H9 (cell line): ENCODE data around the gene ILK. TPM values are rescaled to one million over a fixed set of nuclear protein-coding genes. Genes with fewer than 3 reads are reported as not detected.
A peak's percentile ranks its signal among the peaks of the same experiment; 100 is the strongest.

Experiments
- DNase-seq: peaks from one replicate; pipeline ENCODE4 v3.0.0-alpha.2; 2017
- H2AFZ ChIP-seq: one replicate; pipeline ENCODE4 v1.6.1; 2013; ENCODE audit warnings: mild to moderate bottlenecking, low read length, control low read depth, moderate library complexity
- H2AK5ac ChIP-seq: 2 replicates; pipeline ENCODE4 v1.6.1; 2013; ENCODE audit warnings: low read length, control low read depth, mixed read lengths; ENCODE audit not compliant: insufficient read length
- H2BK120ac ChIP-seq: one replicate; pipeline ENCODE4 v1.6.1; 2013; ENCODE audit warnings: low read depth, mild to moderate bottlenecking, low read length, control low read depth, inconsistent platforms; ENCODE audit not compliant: poor library complexity, severe bottlenecking
- H2BK12ac ChIP-seq: 2 replicates; pipeline ENCODE4 v1.6.1; 2013; ENCODE audit warnings: low read length, control low read depth, mixed read lengths, low read depth; ENCODE audit not compliant: insufficient read length
- H2BK15ac ChIP-seq: 2 replicates; pipeline ENCODE4 v1.6.1; 2013; ENCODE audit warnings: low read depth, low read length, control low read depth
- H2BK20ac ChIP-seq: one replicate; pipeline ENCODE4 v1.6.1; 2013; ENCODE audit warnings: low read depth, mild to moderate bottlenecking, low read length, control low read depth, inconsistent platforms; ENCODE audit not compliant: poor library complexity, severe bottlenecking
- H2BK5ac ChIP-seq: 2 replicates; pipeline ENCODE4 v1.6.1; 2013; ENCODE audit warnings: low read length, control low read depth, mixed read lengths; ENCODE audit not compliant: insufficient read length
- H3K14ac ChIP-seq: 2 replicates; pipeline ENCODE4 v1.6.1; 2013; ENCODE audit warnings: low read length, control low read depth; ENCODE audit not compliant: insufficient read depth
- H3K18ac ChIP-seq: 2 replicates; pipeline ENCODE4 v1.6.1; 2013; ENCODE audit warnings: low read depth, mild to moderate bottlenecking, mixed read lengths, low read length, control low read depth; ENCODE audit not compliant: insufficient read length
- H3K23ac ChIP-seq: 2 replicates; pipeline ENCODE4 v1.6.1; 2013; ENCODE audit warnings: low read length, control low read depth, mixed read lengths, low read depth; ENCODE audit not compliant: insufficient read length
- H3K23me2 ChIP-seq: 2 replicates; pipeline ENCODE4 v1.6.1; 2013; ENCODE audit warnings: low read depth, mild to moderate bottlenecking, mixed read lengths, low read length, control low read depth; ENCODE audit not compliant: insufficient read length, poor library complexity, severe bottlenecking
- H3K27ac ChIP-seq: 2 replicates; pipeline ENCODE4 v1.5.1; 2013; ENCODE audit warnings: low read length, control low read depth, mixed read lengths, low read depth; ENCODE audit not compliant: insufficient read length
- H3K27me3 ChIP-seq: 2 replicates; pipeline ENCODE4 v1.6.1; 2013; ENCODE audit warnings: low read length, control low read depth, inconsistent platforms; ENCODE audit not compliant: insufficient read depth
- H3K4ac ChIP-seq: 2 replicates; pipeline ENCODE4 v1.6.1; 2013; ENCODE audit warnings: low read depth, mild to moderate bottlenecking, control low read depth, inconsistent platforms, low read length, moderate library complexity
- H3K4me1 ChIP-seq: 2 replicates; pipeline ENCODE4 v1.6.1; 2013; ENCODE audit warnings: low read length, control low read depth, inconsistent platforms; ENCODE audit not compliant: insufficient read depth
- H3K4me2 ChIP-seq: 2 replicates; pipeline ENCODE4 v1.6.1; 2013; ENCODE audit warnings: low read length, control low read depth, mixed read lengths; ENCODE audit not compliant: insufficient read length, insufficient read depth
- H3K56ac ChIP-seq: 2 replicates; pipeline ENCODE4 v1.6.1; 2013; ENCODE audit warnings: low read depth, mild to moderate bottlenecking, mixed read lengths, low read length, control low read depth; ENCODE audit not compliant: insufficient read length
- H3K79me1 ChIP-seq: 2 replicates; pipeline ENCODE4 v1.6.1; 2013; ENCODE audit warnings: low read depth, mild to moderate bottlenecking, moderate library complexity, low read length, control low read depth, inconsistent platforms; ENCODE audit not compliant: insufficient read depth, poor library complexity, severe bottlenecking
- H3K79me2 ChIP-seq: 2 replicates; pipeline ENCODE4 v1.6.1; 2013; ENCODE audit warnings: low read length, control low read depth, inconsistent platforms; ENCODE audit not compliant: insufficient read depth
- H3K9ac ChIP-seq: 2 replicates; pipeline ENCODE4 v1.6.1; 2013; ENCODE audit warnings: low read length, control low read depth, mixed read lengths; ENCODE audit not compliant: insufficient read length; ENCODE audit errors: extremely low read depth
- H3K9me3 ChIP-seq: one replicate; pipeline ENCODE4 v1.6.1; 2013; ENCODE audit warnings: low read depth, low read length, inconsistent platforms; ENCODE audit not compliant: control insufficient read depth
- H3T11ph ChIP-seq: one replicate; pipeline ENCODE4 v1.6.1; 2013; ENCODE audit warnings: mild to moderate bottlenecking, low read length, control low read depth, inconsistent platforms
- H4K20me1 ChIP-seq: one replicate; pipeline ENCODE4 v1.6.1; 2013; ENCODE audit not compliant: control insufficient read depth, insufficient read length, insufficient read depth
- H4K5ac ChIP-seq: 2 replicates; pipeline ENCODE4 v1.6.1; 2013; ENCODE audit warnings: low read depth, mild to moderate bottlenecking, mixed read lengths, low read length, control low read depth; ENCODE audit not compliant: insufficient read length
- H4K8ac ChIP-seq: replicated peaks from 2 replicates; pipeline ENCODE4 v1.6.1; 2013; ENCODE audit warnings: low read length, control low read depth, mixed read lengths, low read depth; ENCODE audit not compliant: insufficient read length
- H4K91ac ChIP-seq: 2 replicates; pipeline ENCODE4 v1.6.1; 2013; ENCODE audit warnings: low read depth, mild to moderate bottlenecking, moderate library complexity, mixed read lengths, low read length, control low read depth; ENCODE audit not compliant: insufficient read length
- H3K27ac Mint-ChIP-seq, 3 experiments: 2 replicates in 2 of 3; 3 replicates in 1 of 3; pipeline ENCODE4 v1.8.0; 2020 to 2021; ENCODE audit warnings: mixed read lengths in 3 of 3, mild to moderate bottlenecking in 1 of 3, moderate library complexity in 1 of 3
- H3K27me3 Mint-ChIP-seq: 2 replicates; pipeline ENCODE4 v1.8.0; 2021; ENCODE audit warnings: low read depth, mild to moderate bottlenecking, moderate library complexity, mixed read lengths
- H3K36me3 Mint-ChIP-seq, 3 experiments: 2 replicates in 2 of 3; 3 replicates in 1 of 3; pipeline ENCODE4 v1.8.0; 2020 to 2021; ENCODE audit warnings: low read depth in 3 of 3, mixed read lengths in 3 of 3; ENCODE audit not compliant: insufficient read depth in 1 of 3
- H3K4me1 Mint-ChIP-seq, 2 experiments: 2 replicates each; pipeline ENCODE4 v1.8.0; 2020; ENCODE audit warnings: mixed read lengths in 2 of 2
- H3K4me3 Mint-ChIP-seq, 2 experiments: 2 replicates in 1 of 2; 3 replicates in 1 of 2; pipeline ENCODE4 v1.8.0; 2020 to 2021; ENCODE audit warnings: mild to moderate bottlenecking in 2 of 2, mixed read lengths in 2 of 2, moderate library complexity in 1 of 2
- H3K9me3 Mint-ChIP-seq, 2 experiments: 2 replicates in 1 of 2; 3 replicates in 1 of 2; pipeline ENCODE4 v1.8.0; 2020; ENCODE audit warnings: mild to moderate bottlenecking in 2 of 2, mixed read lengths in 2 of 2, moderate library complexity in 1 of 2
- CTCF ChIP-seq: fragments of 200-600 bp; sonication (generic); conservative IDR thresholded peaks from 3 replicates; pipeline ENCODE4 v1.8.0; 2021; ENCODE audit warnings: antibody characterized with exemption, mild to moderate bottlenecking
- WGBS: extraction: QIAGEN DNeasy Blood & Tissue Kit; methylation state at CpG from one replicate; pipeline ENCODE4 v1.1.7; 2013; ENCODE audit warnings: missing lambda C conversion rate, low lambda C conversion rate, mixed read lengths; ENCODE audit not compliant: insufficient read length; ENCODE audit errors: extremely low coverage; 5-methylcytosine and 5-hydroxymethylcytosine counted together
- total RNA-seq: library from RNA; stranded (reverse); gene quantifications from 2 replicates; pipeline ENCODE4 v1.2.1, GENCODE V29; 2021

The ILK gene
- total RNA-seq, 1 experiment from 2014 or later: 100 TPM

DNA sequence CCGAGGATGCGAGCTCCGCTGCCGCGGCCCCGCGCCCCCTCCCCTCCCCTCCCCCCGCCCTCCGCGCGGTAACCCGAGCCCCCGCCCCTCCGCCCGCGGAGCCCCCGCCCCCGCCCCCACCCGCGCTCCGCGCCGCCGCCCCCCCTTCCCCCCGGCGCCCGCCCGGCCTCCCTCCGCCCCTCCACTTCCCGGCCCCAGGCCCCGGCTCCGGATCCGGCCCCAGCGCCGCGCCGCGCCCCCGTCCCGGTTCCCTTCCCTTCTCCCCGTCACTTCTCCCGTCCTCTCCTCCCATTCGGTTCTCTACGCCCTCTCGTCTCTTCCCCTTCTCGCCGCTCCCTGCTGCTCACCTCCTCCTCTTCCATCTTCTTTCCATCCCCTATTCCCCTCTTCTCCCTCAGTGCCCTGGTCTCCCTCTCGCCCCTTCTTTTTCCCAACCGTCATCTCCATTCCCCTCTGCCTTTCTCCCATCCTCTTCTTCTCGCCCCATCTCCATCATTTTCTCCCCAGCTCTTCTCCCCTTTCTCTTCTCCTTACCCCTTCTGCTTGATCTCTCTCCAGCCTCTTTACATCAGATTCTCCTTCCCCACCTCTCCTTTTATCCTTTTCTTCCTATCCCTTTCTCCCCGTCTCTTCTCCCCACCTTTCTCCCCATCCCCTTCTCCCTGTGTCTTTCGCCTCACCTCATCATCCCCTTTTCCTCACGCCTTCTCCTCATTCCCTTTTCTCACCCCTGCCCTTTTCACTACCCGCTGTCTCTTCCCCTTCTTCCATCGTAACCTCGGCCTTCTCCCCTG is 52.4 kb downstream of the ILK start, which contains the start of gene DCHS1:
DCHS1 (minus strand) TSS at position 20 of the 794 bp plus-strand sequence. CDS start 14,196 bp downstream, outside the sequence.
- Histone ChIP-seq H3K9ac (peak within 1 kb of the TSS; percentile 74), H4K5ac (no peak within 1 kb of the TSS), H3K56ac (no peak within 1 kb of the TSS), H2BK12ac (no peak within 1 kb of the TSS), H2BK20ac (no peak within 1 kb of the TSS), H4K20me1 (no peaks in the 10 kb centered on the region), H3K4me2 (peak within 1 kb of the TSS; percentile 90), H2AK5ac (no peak within 1 kb of the TSS), H3K4me1 (peaks cover 1% of the 10 kb centered on the region; the same call in 1 of the 2 replicates), H3K27me3 (peaks cover 23% of the 10 kb centered on the region; the same call in 1 of the 2 replicates), H3K27ac (no peak within 1 kb of the TSS), H3K79me2 (no peaks in the 10 kb centered on the region), H2AFZ (peak within 1 kb of the TSS; percentile 4), H3K79me1 (no peaks in the 10 kb centered on the region), H2BK15ac (no peak within 1 kb of the TSS), H2BK120ac (no peak within 1 kb of the TSS), H3K23me2 (peaks cover 7% of the 10 kb centered on the region), H3K23ac (no peak within 1 kb of the TSS), H3K4ac (no peak within 1 kb of the TSS), H4K8ac (no peak within 1 kb of the TSS), H3K14ac (0 out of 2 replicates have a peak within 1 kb of the TSS, but pooled peaks have one; percentile 9), H2BK5ac (no peak within 1 kb of the TSS), H3K9me3 (no peaks in the 10 kb centered on the region), H3K18ac (no peak within 1 kb of the TSS), H4K91ac (no peak within 1 kb of the TSS), H3T11ph (no peak within 1 kb of the TSS)
- WGBS: 100% methylated on average over 2 of the region's 56 CpGs
- H3K9me3 Mint-ChIP-seq: no peaks in the 10 kb centered on the region
- TF ChIP-seq CTCF: no peak
- H3K27ac Mint-ChIP-seq: no peak within 1 kb of the TSS
- no peak for DNase-seq
- H3K36me3 Mint-ChIP-seq: no peaks in the 10 kb centered on the region
- peak within 1 kb of the TSS; percentile 72 to 90 for H3K4me3 Mint-ChIP-seq
- peaks cover 21% of the 10 kb centered on the region for H3K27me3 Mint-ChIP-seq
- peaks cover 10 to 11% of the 10 kb centered on the region in 2 experiments for H3K4me1 Mint-ChIP-seq
